Measurements from ENCODE around the gene ZNF222.

Gene ZNF222

GRCh38 chr19:44007473-44007872 is 17.7 kb upstream of the ZNF222 start:
- no peak for TF ChIP-seq POLR2A (IDR thresholded peaks at IDR 0.05; ENCODE audit: low read depth, low read length)
- no peak for TF ChIP-seq TAF1 (IDR thresholded peaks at IDR 0.05; ENCODE audit: borderline replicate concordance, low read depth, low read length)
- no peak for TF ChIP-seq POLR2AphosphoS5 (IDR thresholded peaks at IDR 0.05; ENCODE audit: low read depth, low read length)
- FAIRE-seq (no peak), DNase-seq (ENCODE audit: insufficient read length) (no peak)

DNA sequence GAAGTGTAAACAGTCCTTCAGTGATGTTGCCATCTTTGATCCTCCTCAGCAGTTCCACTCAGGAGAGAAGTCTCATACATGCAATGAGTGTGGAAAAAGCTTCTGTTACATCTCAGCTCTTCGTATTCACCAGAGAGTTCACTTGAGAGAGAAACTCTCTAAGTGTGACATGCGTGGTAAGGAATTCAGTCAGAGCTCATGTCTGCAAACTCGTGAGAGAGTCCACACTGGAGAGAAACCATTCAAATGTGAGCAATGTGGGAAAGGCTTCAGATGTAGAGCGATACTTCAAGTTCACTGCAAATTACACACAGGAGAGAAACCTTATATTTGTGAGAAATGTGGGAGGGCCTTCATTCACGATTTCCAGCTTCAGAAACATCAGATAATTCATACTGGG is 14.7 kb upstream of the ZNF222 start:
- FAIRE-seq = no peak
- no peak for TF ChIP-seq POLR2A (IDR thresholded peaks at IDR 0.05; ENCODE audit: low read depth, low read length)
- TF ChIP-seq POLR2AphosphoS5 (IDR thresholded peaks at IDR 0.05; ENCODE audit: low read depth, low read length) = no peak
- no peak for TF ChIP-seq TAF1 (IDR thresholded peaks at IDR 0.05; ENCODE audit: borderline replicate concordance, low read depth, low read length)
- DNase-seq (ENCODE audit: insufficient read length) = no peak

DNA sequence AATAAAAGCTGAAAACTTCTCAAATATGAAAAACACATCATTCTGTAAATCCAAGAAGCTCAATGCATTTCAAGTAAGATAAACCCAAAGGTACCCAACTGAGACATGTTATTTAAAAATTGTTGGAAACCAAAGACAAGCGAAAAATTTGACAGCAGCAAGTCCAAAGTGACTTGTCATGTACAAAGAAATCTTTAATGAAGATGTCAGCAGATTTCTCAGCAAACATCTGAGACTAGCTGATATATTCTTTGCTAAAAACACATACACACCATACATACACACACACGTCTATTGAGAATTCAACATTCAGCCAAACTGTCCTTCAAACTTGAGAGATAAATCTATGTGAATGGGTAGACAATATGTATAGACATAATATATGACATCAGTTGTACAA is 5.7 kb upstream of the ZNF222 start:
- TF ChIP-seq TAF1 (IDR thresholded peaks at IDR 0.05; ENCODE audit: borderline replicate concordance, low read depth, low read length) = no peak
- no peak for TF ChIP-seq POLR2A (IDR thresholded peaks at IDR 0.05; ENCODE audit: low read depth, low read length)
- TF ChIP-seq POLR2AphosphoS5 (IDR thresholded peaks at IDR 0.05; ENCODE audit: low read depth, low read length) = no peak
- DNase-seq (ENCODE audit: insufficient read length) (no peak), FAIRE-seq (no peak)

- FAIRE-seq = no peak
- TF ChIP-seq POLR2AphosphoS5 (IDR thresholded peaks at IDR 0.05; ENCODE audit: low read depth, low read length) = no peak
- TF ChIP-seq TAF1 (IDR thresholded peaks at IDR 0.05; ENCODE audit: borderline replicate concordance, low read depth, low read length) = no peak
- no peak for TF ChIP-seq POLR2A (IDR thresholded peaks at IDR 0.05; ENCODE audit: low read depth, low read length)
- no peak for DNase-seq (ENCODE audit: insufficient read length)
Observed at GRCh38 chr19:44021221-44021620, 4.0 kb upstream of the ZNF222 start.

DNA sequence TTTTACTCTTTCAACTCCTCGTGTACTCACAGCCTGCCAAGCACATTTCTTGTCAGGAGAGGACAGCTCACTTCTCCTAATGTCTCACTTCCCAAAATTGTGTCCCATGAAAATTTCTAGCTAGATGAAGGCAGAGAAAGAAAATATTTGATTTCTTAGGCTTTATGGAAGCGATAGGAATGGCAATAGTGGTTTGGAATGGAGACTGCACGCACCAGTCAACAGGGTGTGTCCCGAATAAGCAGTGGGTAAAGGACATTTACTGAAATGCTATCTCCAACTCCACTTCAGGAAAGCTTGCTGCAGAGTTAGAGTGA is 321 bp upstream of the ZNF222 start:
- no peak for DNase-seq (ENCODE audit: insufficient read length)
- TF ChIP-seq TAF1 (IDR thresholded peaks at IDR 0.05; ENCODE audit: borderline replicate concordance, low read depth, low read length) (no peak), POLR2A (IDR thresholded peaks at IDR 0.05; ENCODE audit: low read depth, low read length) (no peak), POLR2AphosphoS5 (IDR thresholded peaks at IDR 0.05; ENCODE audit: low read depth, low read length) (no peak)
- FAIRE-seq = peak; percentile 77

DNA sequence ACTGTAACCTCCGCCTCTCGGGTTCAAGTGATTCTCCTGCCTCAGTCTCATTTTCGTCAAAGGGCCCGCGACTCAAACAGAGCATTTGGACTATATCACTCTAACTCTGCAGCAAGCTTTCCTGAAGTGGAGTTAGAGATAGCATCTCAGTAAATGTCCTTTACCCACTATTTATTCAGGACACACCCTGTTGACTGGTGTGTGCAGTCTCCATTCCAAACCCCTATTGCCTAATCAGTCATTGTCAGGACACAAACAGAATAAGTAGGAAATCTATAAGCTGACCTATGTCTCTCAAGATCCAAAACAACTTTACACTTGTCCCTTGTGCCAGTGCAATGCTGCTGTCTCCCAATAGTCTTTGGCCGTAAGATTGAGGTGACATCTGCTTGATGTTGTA is 1.4 kb downstream of the ZNF222 start:
- DNase-seq (ENCODE audit: insufficient read length) = no peak
- FAIRE-seq = no peak
- no peak for TF ChIP-seq POLR2A (IDR thresholded peaks at IDR 0.05; ENCODE audit: low read depth, low read length)
- no peak for TF ChIP-seq TAF1 (IDR thresholded peaks at IDR 0.05; ENCODE audit: borderline replicate concordance, low read depth, low read length)

GRCh38 chr19:44032001-44032610 is 6.9 kb downstream of the ZNF222 start:
- FAIRE-seq (no peak), DNase-seq (ENCODE audit: insufficient read length) (no peak)
- no peak for TF ChIP-seq POLR2AphosphoS5 (IDR thresholded peaks at IDR 0.05; ENCODE audit: low read depth, low read length)
- TF ChIP-seq POLR2A (IDR thresholded peaks at IDR 0.05; ENCODE audit: low read depth, low read length) = no peak
- TF ChIP-seq TAF1 (IDR thresholded peaks at IDR 0.05; ENCODE audit: borderline replicate concordance, low read depth, low read length) = no peak

DNA sequence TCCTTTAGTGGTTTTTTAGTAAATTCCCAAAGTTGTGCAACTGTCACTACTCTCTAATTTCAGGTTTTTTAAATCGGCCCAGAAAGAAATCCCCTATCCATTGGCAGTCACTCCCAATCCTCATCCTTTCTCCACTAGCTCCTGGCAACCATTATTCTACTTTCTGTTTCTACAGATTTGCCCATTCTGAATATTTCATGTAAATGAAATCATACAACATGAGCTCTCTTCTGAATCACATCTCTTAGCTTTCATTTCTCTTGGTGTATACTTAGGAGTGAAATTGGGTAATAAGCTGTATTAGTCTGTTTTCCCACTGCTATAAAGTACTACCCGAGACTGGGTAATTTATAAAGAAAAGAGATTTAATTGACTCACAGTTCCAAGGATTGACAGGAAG is 17.0 kb downstream of the ZNF222 start:
- DNase-seq (ENCODE audit: insufficient read length) (no peak), FAIRE-seq (no peak)
- TF ChIP-seq POLR2A (IDR thresholded peaks at IDR 0.05; ENCODE audit: low read depth, low read length) (no peak), POLR2AphosphoS5 (IDR thresholded peaks at IDR 0.05; ENCODE audit: low read depth, low read length) (no peak), TAF1 (IDR thresholded peaks at IDR 0.05; ENCODE audit: borderline replicate concordance, low read depth, low read length) (no peak)

DNA sequence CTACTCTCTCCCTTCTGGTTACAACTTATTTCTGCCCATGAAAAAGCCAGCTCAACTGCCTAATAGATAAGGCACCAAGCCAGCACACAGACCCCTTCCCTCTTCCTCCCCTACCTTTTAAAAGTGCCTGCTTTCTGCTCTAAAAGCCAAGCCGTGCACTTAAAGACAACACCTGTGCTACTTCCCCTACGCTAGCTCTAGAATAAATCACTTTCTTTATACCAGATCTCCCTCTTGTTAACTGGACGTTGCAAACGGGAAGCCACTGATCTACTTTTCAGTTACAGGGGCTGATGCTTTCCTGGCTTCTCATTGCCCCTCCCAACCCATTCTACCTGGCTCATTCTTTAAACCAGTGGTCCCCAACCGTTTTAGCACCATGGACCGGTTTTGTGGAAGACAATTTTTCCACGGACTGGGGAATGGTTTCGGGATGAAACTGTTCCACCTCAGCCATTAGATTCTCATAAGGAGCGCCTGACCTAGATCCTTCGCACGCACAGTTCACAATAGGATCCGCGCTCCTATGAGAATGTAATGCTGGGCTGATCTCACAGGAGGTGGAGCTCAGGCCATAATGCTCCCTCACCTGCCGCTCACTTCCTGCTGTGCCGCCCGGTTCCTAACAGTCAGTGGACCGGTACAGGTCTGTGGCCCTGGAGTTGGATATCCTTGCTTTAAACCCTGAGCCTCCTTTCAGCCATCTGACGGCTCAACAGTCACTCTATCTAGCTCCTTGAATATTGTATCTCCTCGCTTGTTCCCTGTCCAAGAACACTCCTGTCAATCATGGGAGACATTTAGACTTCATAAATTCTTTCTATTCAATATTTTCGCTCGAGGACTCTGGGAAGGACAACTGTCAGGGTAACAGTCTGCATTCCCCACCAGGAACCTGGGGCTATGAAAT is 25.8 kb downstream of the ZNF222 start:
- no peak for DNase-seq (ENCODE audit: insufficient read length)
- peak; percentile 66 for FAIRE-seq
- TF ChIP-seq TAF1 (IDR thresholded peaks at IDR 0.05; ENCODE audit: borderline replicate concordance, low read depth, low read length) (no peak), POLR2A (IDR thresholded peaks at IDR 0.05; ENCODE audit: low read depth, low read length) (no peak), POLR2AphosphoS5 (IDR thresholded peaks at IDR 0.05; ENCODE audit: low read depth, low read length) (no peak)

GRCh38 chr19:44051650-44052402 is 26.6 kb downstream of the ZNF222 start, which contains the start of gene ZNF223:
Gene ZNF223 (plus strand): TSS chr19:44052036. CDS start chr19:44055177, 3,141 bp downstream.
- DNase-seq (ENCODE audit: insufficient read length) = peak; percentile 47
- peak; percentile 66 for FAIRE-seq
- TF ChIP-seq POLR2A (IDR thresholded peaks at IDR 0.05; ENCODE audit: low read depth, low read length) (no peak), TAF1 (IDR thresholded peaks at IDR 0.05; ENCODE audit: borderline replicate concordance, low read depth, low read length) (no peak), POLR2AphosphoS5 (IDR thresholded peaks at IDR 0.05; ENCODE audit: low read depth, low read length) (no peak)

- TF ChIP-seq POLR2A (IDR thresholded peaks at IDR 0.05; ENCODE audit: low read depth, low read length) (no peak), POLR2AphosphoS5 (IDR thresholded peaks at IDR 0.05; ENCODE audit: low read depth, low read length) (no peak), TAF1 (IDR thresholded peaks at IDR 0.05; ENCODE audit: borderline replicate concordance, low read depth, low read length) (no peak)
- FAIRE-seq (no peak), DNase-seq (ENCODE audit: insufficient read length) (no peak)
Observed at GRCh38 chr19:44055870-44056269, 30.7 kb downstream of the ZNF222 start.

All from GM12892 (cell line).